Tongue (tissue), 1 donor: ENCODE measurements around the gene P2RX5. TPM values are rescaled to one million over a fixed set of nuclear protein-coding genes. Genes with fewer than 3 reads are reported as not detected.

ENCODE experiments used
- total RNA-seq: library from RNA; depleted of rRNA; stranded (reverse); fragments of >200 nt; gene quantifications from one replicate; pipeline ENCODE4 v1.2.3, GENCODE V29; 2014

The P2RX5 gene
- total RNA-seq, 1 donor from 2014 or later, result 13.5 TPM

Other genes with a start within 250 kb of the P2RX5 start
- not detected for gene SPATA22, start 224.3 kb downstream of the P2RX5 start, total RNA-seq
- 4.4 TPM for gene ASPA, start 220.2 kb downstream of the P2RX5 start, total RNA-seq
- gene TRPV3, start 138.3 kb downstream of the P2RX5 start, total RNA-seq, result 1.8 TPM
- gene TRPV1, start 86.7 kb downstream of the P2RX5 start, total RNA-seq, result 8.2 TPM
- 15.3 TPM for gene SHPK, start 59.9 kb downstream of the P2RX5 start, total RNA-seq
- 14.7 TPM for gene CTNS, start 59.4 kb downstream of the P2RX5 start, total RNA-seq
- 53.7 TPM for gene TAX1BP3, start 27.6 kb downstream of the P2RX5 start, total RNA-seq
- 14.7 TPM for gene EMC6, start 27.3 kb downstream of the P2RX5 start, total RNA-seq
- gene HASPIN, start 27.7 kb upstream of the P2RX5 start, total RNA-seq, result 2.3 TPM
- gene ITGAE, start 105.0 kb upstream of the P2RX5 start, total RNA-seq, result 15.3 TPM
- gene NCBP3, start 150.1 kb upstream of the P2RX5 start, total RNA-seq, result 31.7 TPM
- gene CAMKK1, start 196.9 kb upstream of the P2RX5 start, total RNA-seq, result 6.1 TPM
- gene P2RX1, start 220.3 kb upstream of the P2RX5 start, total RNA-seq, result 2.3 TPM